GM19025 (cell line): Measurements from ENCODE around the gene RHOG.

Source experiments
- ATAC-seq: cut with Tn5 transposase; IDR thresholded peaks from one replicate; pipeline ENCODE4 v1.9.1; 2021; ENCODE audit warnings: mild to moderate bottlenecking, low read depth, moderate library complexity; ENCODE audit not compliant: unreplicated experiment

Gene RHOG

GRCh38 chr11:3782963-3783362 lies 57.8 kb downstream of the RHOG start:
- ATAC-seq: no peak

GRCh38 chr11:3781423-3781822 lies 59.3 kb downstream of the RHOG start:
- ATAC-seq: no peak
